ENCODE results near the gene FEM1C. TPM values are rescaled to one million over a fixed set of nuclear protein-coding genes. Genes with fewer than 3 reads are reported as not detected.

FEM1C gene
- total RNA-seq, 4 donors from 2014 or later, result 18.9 to 39.4 (median 33.7) TPM

DNA sequence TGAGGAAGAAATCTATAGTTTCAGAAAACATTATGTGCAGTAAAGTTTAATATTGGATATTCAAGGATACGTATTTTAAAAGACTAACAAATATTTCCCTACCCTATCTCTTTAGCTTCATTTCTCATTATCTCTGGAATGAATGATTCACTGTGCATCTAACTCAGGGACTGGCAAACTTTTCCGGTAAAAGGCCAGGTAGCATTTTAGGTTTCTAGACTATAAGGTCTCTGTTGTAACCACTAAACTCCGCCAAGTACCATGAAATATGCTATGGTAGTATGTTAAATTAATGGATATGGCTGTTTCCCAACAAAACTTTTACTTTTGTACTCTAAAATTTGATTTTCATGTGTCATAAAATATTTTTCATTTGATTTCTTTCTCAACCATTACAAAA lies 13.2 kb downstream of the FEM1C start:
- Histone ChIP-seq H3K9me3 (no peaks in the 10 kb centered on the region), H3K4me3 (no peak overlapping the region), H3K27me3 (no peaks in the 10 kb centered on the region), H3K4me1 (peaks cover 85 to 93% of the 10 kb centered on the region in 2 donors), H3K27ac (peak overlapping the region in 1 of 4 donors; percentile 3), H3K36me3 (peaks cover 0 to 19% of the 10 kb centered on the region in 2 donors)
- ATAC-seq (no peak), DNase-seq (no peak)
- intact Hi-C loops (cut with DNase I; ENCODE audit: low total_unique reads), result no loop called here
- TF ChIP-seq POLR2A (IDR thresholded peaks at IDR 0.05), result no peak
- TF ChIP-seq, protein P1, sequence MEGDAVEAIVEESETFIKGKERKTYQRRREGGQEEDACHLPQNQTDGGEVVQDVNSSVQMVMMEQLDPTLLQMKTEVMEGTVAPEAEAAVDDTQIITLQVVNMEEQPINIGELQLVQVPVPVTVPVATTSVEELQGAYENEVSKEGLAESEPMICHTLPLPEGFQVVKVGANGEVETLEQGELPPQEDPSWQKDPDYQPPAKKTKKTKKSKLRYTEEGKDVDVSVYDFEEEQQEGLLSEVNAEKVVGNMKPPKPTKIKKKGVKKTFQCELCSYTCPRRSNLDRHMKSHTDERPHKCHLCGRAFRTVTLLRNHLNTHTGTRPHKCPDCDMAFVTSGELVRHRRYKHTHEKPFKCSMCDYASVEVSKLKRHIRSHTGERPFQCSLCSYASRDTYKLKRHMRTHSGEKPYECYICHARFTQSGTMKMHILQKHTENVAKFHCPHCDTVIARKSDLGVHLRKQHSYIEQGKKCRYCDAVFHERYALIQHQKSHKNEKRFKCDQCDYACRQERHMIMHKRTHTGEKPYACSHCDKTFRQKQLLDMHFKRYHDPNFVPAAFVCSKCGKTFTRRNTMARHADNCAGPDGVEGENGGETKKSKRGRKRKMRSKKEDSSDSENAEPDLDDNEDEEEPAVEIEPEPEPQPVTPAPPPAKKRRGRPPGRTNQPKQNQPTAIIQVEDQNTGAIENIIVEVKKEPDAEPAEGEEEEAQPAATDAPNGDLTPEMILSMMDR (IDR thresholded peaks at IDR 0.05 in 4 of 5, conservative IDR thresholded peaks at IDR 0.05 in 1 of 5), result no peak
- in situ Hi-C loops (cut with MboI; ENCODE audit: low sequenced_read_pairs in 4 of 4), result no loop called here

DNA sequence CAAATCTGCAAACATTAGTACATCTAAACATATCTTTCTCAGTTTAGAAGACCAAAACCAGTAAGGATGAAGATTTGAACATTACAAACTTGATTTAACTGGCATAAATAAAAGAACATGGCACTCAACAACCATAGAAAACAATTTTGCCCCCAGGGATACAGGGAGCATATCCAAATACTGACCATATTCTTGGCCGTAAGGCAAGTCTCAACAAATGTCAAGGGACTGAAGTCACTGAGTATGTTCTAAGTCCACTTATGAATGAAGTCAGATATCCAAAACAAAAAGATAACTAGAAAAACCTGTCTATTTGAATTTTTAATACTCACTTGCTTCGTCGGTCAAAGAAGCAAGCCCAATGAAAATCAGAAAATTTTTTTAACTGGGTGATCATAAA lies 14.1 kb downstream of the FEM1C start:
- Histone ChIP-seq H3K27me3 (no peaks in the 10 kb centered on the region), H3K27ac (no peak overlapping the region), H3K9me3 (no peaks in the 10 kb centered on the region), H3K4me3 (no peak overlapping the region), H3K36me3 (peaks cover 0 to 12% of the 10 kb centered on the region in 2 donors), H3K4me1 (peaks cover 78 to 87% of the 10 kb centered on the region in 2 donors)
- intact Hi-C loops (cut with DNase I; ENCODE audit: low total_unique reads), result no loop called here
- TF ChIP-seq, protein P1 (IDR thresholded peaks at IDR 0.05 in 4 of 5, conservative IDR thresholded peaks at IDR 0.05 in 1 of 5), result no peak
- TF ChIP-seq POLR2A (IDR thresholded peaks at IDR 0.05), result no peak
- in situ Hi-C loops (cut with MboI; ENCODE audit: low sequenced_read_pairs in 4 of 4), result no loop called here
- no peak for DNase-seq
- ATAC-seq, result peak; percentile 44 to 49

- ATAC-seq (no peak), DNase-seq (no peak)
- H3K27ac ChIP-seq, result no peak overlapping the region
- intact Hi-C loops (cut with DNase I; ENCODE audit: low total_unique reads) (no loop called here), in situ Hi-C loops (cut with MboI; ENCODE audit: low sequenced_read_pairs in 4 of 4) (no loop called here)
- no peaks in the 10 kb centered on the region for H3K9me3 ChIP-seq
- no peak overlapping the region for H3K4me3 ChIP-seq
- peaks cover 0 to 35% of the 10 kb centered on the region in 2 donors for H3K36me3 ChIP-seq
- H3K4me1 ChIP-seq, result peaks cover 51 to 59% of the 10 kb centered on the region in 2 donors
- TF ChIP-seq, protein P1 (IDR thresholded peaks at IDR 0.05 in 4 of 5, conservative IDR thresholded peaks at IDR 0.05 in 1 of 5), result no peak
- no peak for TF ChIP-seq POLR2A (IDR thresholded peaks at IDR 0.05)
- no peaks in the 10 kb centered on the region for H3K27me3 ChIP-seq
Observed at GRCh38 chr5:115526604-115527003, 18.0 kb downstream of the FEM1C start.

DNA sequence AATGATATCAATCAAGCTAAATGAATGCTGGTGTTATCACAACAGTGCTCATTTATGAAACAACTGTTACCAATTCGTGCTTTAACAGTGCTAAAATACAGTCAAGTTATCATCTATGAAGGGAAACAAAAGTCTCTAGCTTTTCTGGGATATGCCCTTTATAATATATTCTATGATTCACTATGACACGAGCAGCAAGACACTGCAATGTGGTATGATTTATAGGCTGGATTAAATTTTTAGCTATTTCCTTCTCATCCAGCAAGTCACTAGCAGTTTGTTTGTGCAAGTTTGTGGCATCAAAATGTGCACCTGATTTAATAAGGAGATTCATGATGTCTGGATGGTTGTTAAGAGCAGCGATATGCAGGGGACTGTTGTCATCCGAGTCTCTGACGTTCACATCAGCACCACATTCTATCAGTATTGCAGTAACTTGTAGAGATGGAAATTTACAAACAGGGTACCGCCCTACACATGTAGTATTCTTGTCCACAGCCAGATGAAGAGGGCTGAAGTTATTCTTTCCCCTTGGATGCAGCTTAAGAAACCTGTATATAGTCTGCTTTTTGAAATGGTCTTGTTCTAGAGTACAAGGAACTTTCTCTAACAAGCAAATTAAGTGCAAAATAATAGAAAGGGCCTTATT lies 20.3 kb downstream of the FEM1C start:
- intact Hi-C loops (cut with DNase I; ENCODE audit: low total_unique reads), result no loop called here
- DNase-seq (no peak), ATAC-seq (no peak)
- H3K36me3 ChIP-seq, result peaks cover 0 to 29% of the 10 kb centered on the region in 2 donors
- no peak overlapping the region for H3K4me3 ChIP-seq
- H3K27ac ChIP-seq, result no peak overlapping the region
- H3K27me3 ChIP-seq, result no peaks in the 10 kb centered on the region
- in situ Hi-C loops (cut with MboI; ENCODE audit: low sequenced_read_pairs in 4 of 4), result no loop called here
- H3K9me3 ChIP-seq, result no peaks in the 10 kb centered on the region
- H3K4me1 ChIP-seq, result peaks cover 30 to 38% of the 10 kb centered on the region in 2 donors
- TF ChIP-seq, protein P1 (IDR thresholded peaks at IDR 0.05 in 4 of 5, conservative IDR thresholded peaks at IDR 0.05 in 1 of 5), result no peak
- TF ChIP-seq POLR2A (IDR thresholded peaks at IDR 0.05), result no peak
